ENCODE results near the gene TUBA4B. TPM values are rescaled to one million over a fixed set of nuclear protein-coding genes. Genes with fewer than 3 reads are reported as not detected.

TUBA4B gene
- total RNA-seq, 1 experiment from 2014 or later = not detected

- Histone ChIP-seq H3K27me3 (replicated peaks; ENCODE audit: control insufficient read depth, insufficient read depth, low read length) (no peaks in the 10 kb centered on the region), H3K4me3 (ENCODE audit: low read depth, low read length) (no peak overlapping the region), H3K9me3 (no peaks in the 10 kb centered on the region), H3K4me1 (peaks cover 4% of the 10 kb centered on the region; the same call in 1 of the 2 replicates), H3K36me3 (ENCODE audit: control insufficient read depth, insufficient read depth, low read length) (no peaks in the 10 kb centered on the region)
- POLR2A ChIA-PET = no interaction called here
- no peak overlapping the region for H3K27ac Mint-ChIP-seq (ENCODE audit: unreplicated experiment)
- CTCF ChIA-PET = interaction anchor here (2.1 kb wide), 1 partner anchor 49 kb away, joined by 10 read pairs; the partner anchor contains the start of genes GLB1L and STK16
- no peaks in the 10 kb centered on the region for H3K9me3 Mint-ChIP-seq (ENCODE audit: unreplicated experiment)
- intact Hi-C loops (cut with micrococcal nuclease; ENCODE audit: unreplicated experiment) = loop anchor here (2.0 kb wide), 2 partner anchors 45 to 75 kb away; no protein-coding TSS in a partner anchor
- H3K4me3 Mint-ChIP-seq (ENCODE audit: unreplicated experiment) = peak overlapping the region; percentile 71
- BruUV-seq (replicated peaks) = no TSS peak
- no peak for DNase-seq
- H3K36me3 Mint-ChIP-seq (ENCODE audit: insufficient read depth, unreplicated experiment) = peaks cover 11% of the 10 kb centered on the region
- no peaks in the 10 kb centered on the region for H3K27me3 Mint-ChIP-seq (ENCODE audit: insufficient read depth, unreplicated experiment)
- H3K4me1 Mint-ChIP-seq (ENCODE audit: low read depth, unreplicated experiment) = no peaks in the 10 kb centered on the region
- TF ChIP-seq CTCF (IDR thresholded peaks at IDR 0.05; ENCODE audit: insufficient read depth in 1 of 2, low read depth in 1 of 2, low read length in 1 of 2, severe bottlenecking in 1 of 2, unreplicated experiment in 1 of 2) = no peak
Observed at GRCh38 chr2:219293736-219294231, 40.7 kb downstream of the TUBA4B start.

GRCh38 chr2:219294356-219295351 lies 41.6 kb downstream of the TUBA4B start:
- intact Hi-C loops (cut with micrococcal nuclease; ENCODE audit: unreplicated experiment) = loop anchor here (1.0 to 5.0 kb wide), 4 partner anchors 17 to 237 kb away; no protein-coding TSS in a partner anchor
- H3K9me3 ChIP-seq = no peaks in the 10 kb centered on the region
- H3K27me3 ChIP-seq (replicated peaks; ENCODE audit: control insufficient read depth, insufficient read depth, low read length) = no peaks in the 10 kb centered on the region; the same call in 1 of the 2 replicates
- peaks cover 4% of the 10 kb centered on the region; the same call in 1 of the 2 replicates for H3K4me1 ChIP-seq
- Mint-ChIP-seq H3K36me3 (ENCODE audit: insufficient read depth, unreplicated experiment) (peaks cover 10% of the 10 kb centered on the region), H3K27me3 (ENCODE audit: insufficient read depth, unreplicated experiment) (no peaks in the 10 kb centered on the region), H3K27ac (ENCODE audit: unreplicated experiment) (peak overlapping the region; percentile 22), H3K4me1 (ENCODE audit: low read depth, unreplicated experiment) (no peaks in the 10 kb centered on the region), H3K9me3 (ENCODE audit: unreplicated experiment) (no peaks in the 10 kb centered on the region), H3K4me3 (ENCODE audit: unreplicated experiment) (peak overlapping the region; percentile 71)
- DNase-seq = peak; percentile 91 to 95
- no peaks in the 10 kb centered on the region for H3K36me3 ChIP-seq (ENCODE audit: control insufficient read depth, insufficient read depth, low read length)
- CTCF ChIA-PET = interaction anchor here (0.5 to 2.6 kb wide), 48 partner anchors 9 to 1378 kb away, joined by 3 to 92 read pairs (median 4); partner anchors contain the start of genes ABCB6, ANKZF1, ATG9A and CDK5R2
- no TSS peak for BruUV-seq (replicated peaks)
- POLR2A ChIA-PET = interaction anchor here (0.6 to 1.2 kb wide), 7 partner anchors 16 to 400 kb away, joined by 3 to 10 read pairs (median 5); partner anchors contain the start of genes DNAJB2, DNPEP, SLC23A3 and ZFAND2B
- peak overlapping the region; percentile 57 for H3K4me3 ChIP-seq (ENCODE audit: low read depth, low read length)
- peak; percentile 98 to 99 for TF ChIP-seq CTCF (IDR thresholded peaks at IDR 0.05; ENCODE audit: insufficient read depth in 1 of 2, low read depth in 1 of 2, low read length in 1 of 2, severe bottlenecking in 1 of 2, unreplicated experiment in 1 of 2)

- peaks cover 5% of the 10 kb centered on the region for H3K36me3 Mint-ChIP-seq (ENCODE audit: insufficient read depth, unreplicated experiment)
- H3K9me3 Mint-ChIP-seq (ENCODE audit: unreplicated experiment) = no peaks in the 10 kb centered on the region
- no peak overlapping the region for H3K27ac Mint-ChIP-seq (ENCODE audit: unreplicated experiment)
- Histone ChIP-seq H3K36me3 (ENCODE audit: control insufficient read depth, insufficient read depth, low read length) (no peaks in the 10 kb centered on the region), H3K27me3 (replicated peaks; ENCODE audit: control insufficient read depth, insufficient read depth, low read length) (no peaks in the 10 kb centered on the region; the same call in 1 of the 2 replicates), H3K9me3 (no peaks in the 10 kb centered on the region), H3K4me1 (peaks cover 4% of the 10 kb centered on the region; the same call in 1 of the 2 replicates), H3K4me3 (ENCODE audit: low read depth, low read length) (no peak overlapping the region)
- ChIA-PET POLR2A (no interaction called here), CTCF (interaction anchor here (0.6 to 2.6 kb wide), 10 partner anchors 8 to 591 kb away, joined by 3 to 92 read pairs (median 5); partner anchors contain the start of genes ABCB6 and DNAJB2)
- no peak for DNase-seq
- intact Hi-C loops (cut with micrococcal nuclease; ENCODE audit: unreplicated experiment) = loop anchor here (5.0 kb wide), 1 partner anchor 239 kb away; no protein-coding TSS in a partner anchor
- H3K27me3 Mint-ChIP-seq (ENCODE audit: insufficient read depth, unreplicated experiment) = peaks cover 5% of the 10 kb centered on the region
- no TSS peak for BruUV-seq (replicated peaks)
- no peaks in the 10 kb centered on the region for H3K4me1 Mint-ChIP-seq (ENCODE audit: low read depth, unreplicated experiment)
- TF ChIP-seq CTCF (IDR thresholded peaks at IDR 0.05; ENCODE audit: insufficient read depth in 1 of 2, low read depth in 1 of 2, low read length in 1 of 2, severe bottlenecking in 1 of 2, unreplicated experiment in 1 of 2) = no peak
- no peak overlapping the region for H3K4me3 Mint-ChIP-seq (ENCODE audit: unreplicated experiment)
Observed at GRCh38 chr2:219296142-219296541, 43.1 kb downstream of the TUBA4B start.

All from Caco-2 (cell line).